OCI-LY7 (cell line): ENCODE measurements around the gene SHISA5.

ENCODE experiments used
- CTCF ChIP-seq: fragments of 200-600 bp; sonication (generic); conservative IDR thresholded peaks from 2 replicates; pipeline ENCODE4 v1.5.1; 2014; ENCODE audit warnings: mild to moderate bottlenecking, antibody characterized with exemption, low read length, moderate library complexity, mixed read lengths
- EZH2phosphoT487 ChIP-seq: fragments of 200-600 bp; sonication (generic); IDR thresholded peaks from 2 replicates; pipeline ENCODE4 v1.6.1; 2018; ENCODE audit warnings: low read depth, borderline replicate concordance, mild to moderate bottlenecking, mixed run types, antibody characterized with exemption, low read length, moderate library complexity, mixed read lengths

GRCh38 chr3:48466386-48467109, 37.4 kb downstream of the SHISA5 start:
- TF ChIP-seq CTCF (no peak), EZH2phosphoT487 (no peak)
